DMS114 treated with DMSO at 0.1 percent for 48 hours (cell line): ENCODE results near the gene RGP1.

Experiments used
- DNase-seq: peaks from one replicate; lab custom pipeline; 2025; ENCODE audit not compliant: unreplicated experiment; lab: John Stamatoyannopoulos, UW

RGP1 gene

GRCh38 chr9:35801328-35802128, 52.4 kb downstream of the RGP1 start:
- no peak for DNase-seq

GRCh38 chr9:35806101-35806500, 57.0 kb downstream of the RGP1 start:
- no peak for DNase-seq
